ENCODE data around the gene ZNF593.

Gene ZNF593

GRCh38 chr1:26203642-26204318 is 34.1 kb downstream of the ZNF593 start:
- TF ChIP-seq CTCF (IDR thresholded peaks at IDR 0.05; ENCODE audit: poor library complexity, severe bottlenecking): no peak
- H3K27ac ChIP-seq (ENCODE audit: poor library complexity, severe bottlenecking): no peak overlapping the region
- no peaks in the 10 kb centered on the region for H3K4me1 ChIP-seq (ENCODE audit: insufficient read depth, poor library complexity, severe bottlenecking)
- no peaks in the 10 kb centered on the region for H3K36me3 ChIP-seq (ENCODE audit: low read depth)
- DNase-seq (ENCODE audit: low spot score) (no peak), ATAC-seq (ENCODE audit: low read depth) (no peak)
- no peaks in the 10 kb centered on the region for H3K9me3 ChIP-seq (ENCODE audit: severe bottlenecking)
- H3K27me3 ChIP-seq (ENCODE audit: insufficient read depth, poor library complexity, severe bottlenecking): no peaks in the 10 kb centered on the region
- H3K4me3 ChIP-seq (ENCODE audit: severe bottlenecking): no peak overlapping the region

- Histone ChIP-seq H3K9me3 (ENCODE audit: severe bottlenecking) (no peaks in the 10 kb centered on the region), H3K36me3 (ENCODE audit: low read depth) (no peaks in the 10 kb centered on the region), H3K27ac (ENCODE audit: poor library complexity, severe bottlenecking) (no peak overlapping the region), H3K4me3 (ENCODE audit: severe bottlenecking) (no peak overlapping the region), H3K27me3 (ENCODE audit: insufficient read depth, poor library complexity, severe bottlenecking) (no peaks in the 10 kb centered on the region), H3K4me1 (ENCODE audit: insufficient read depth, poor library complexity, severe bottlenecking) (no peaks in the 10 kb centered on the region)
- no peak for TF ChIP-seq CTCF (IDR thresholded peaks at IDR 0.05; ENCODE audit: poor library complexity, severe bottlenecking)
- DNase-seq (ENCODE audit: low spot score) (no peak), ATAC-seq (ENCODE audit: low read depth) (no peak)
Measured at GRCh38 chr1:26210147-26210870, 40.6 kb downstream of the ZNF593 start.

GRCh38 chr1:26212726-26213125 is 43.0 kb downstream of the ZNF593 start:
- no peaks in the 10 kb centered on the region for H3K4me1 ChIP-seq (ENCODE audit: insufficient read depth, poor library complexity, severe bottlenecking)

GRCh38 chr1:26213335-26213905 is 43.7 kb downstream of the ZNF593 start:
- H3K4me3 ChIP-seq (ENCODE audit: severe bottlenecking): no peak overlapping the region
- no peaks in the 10 kb centered on the region for H3K4me1 ChIP-seq (ENCODE audit: insufficient read depth, poor library complexity, severe bottlenecking)
- TF ChIP-seq CTCF (IDR thresholded peaks at IDR 0.05; ENCODE audit: poor library complexity, severe bottlenecking): no peak
- ATAC-seq (ENCODE audit: low read depth) (no peak), DNase-seq (ENCODE audit: low spot score) (no peak)
- no peaks in the 10 kb centered on the region for H3K36me3 ChIP-seq (ENCODE audit: low read depth)
- no peak overlapping the region for H3K27ac ChIP-seq (ENCODE audit: poor library complexity, severe bottlenecking)
- H3K27me3 ChIP-seq (ENCODE audit: insufficient read depth, poor library complexity, severe bottlenecking): no peaks in the 10 kb centered on the region
- no peaks in the 10 kb centered on the region for H3K9me3 ChIP-seq (ENCODE audit: severe bottlenecking)

More at GRCh38 chr1:26212726-26213125, 43.0 kb downstream of the ZNF593 start:
- Histone ChIP-seq H3K27me3 (ENCODE audit: insufficient read depth, poor library complexity, severe bottlenecking) (no peaks in the 10 kb centered on the region), H3K9me3 (ENCODE audit: severe bottlenecking) (no peaks in the 10 kb centered on the region), H3K36me3 (ENCODE audit: low read depth) (no peaks in the 10 kb centered on the region), H3K4me3 (ENCODE audit: severe bottlenecking) (no peak overlapping the region), H3K27ac (ENCODE audit: poor library complexity, severe bottlenecking) (no peak overlapping the region)
- ATAC-seq (ENCODE audit: low read depth) (no peak), DNase-seq (ENCODE audit: low spot score) (no peak)
- no peak for TF ChIP-seq CTCF (IDR thresholded peaks at IDR 0.05; ENCODE audit: poor library complexity, severe bottlenecking)

Measured in RWPE2 (cell line).